CD8-positive, alpha-beta memory T cell (primary cell): ENCODE data around the gene TSPO. TPM values are rescaled to one million over a fixed set of nuclear protein-coding genes. Genes with fewer than 3 reads are reported as not detected.
A peak's percentile ranks its signal among the peaks of the same experiment; 100 is the strongest.

Source experiments
- CTCF ChIA-PET: fragments of 350-600 bp; sonication (Branson Sonifier 250); formaldehyde crosslinking; loops from one replicate; lab custom pipeline; 2021; ENCODE audit warnings: antibody characterized with exemption; lab: Charles Lee
- POLR2A ChIA-PET: fragments of 350-600 bp; sonication (Branson Sonifier 250); formaldehyde crosslinking; loops from one replicate; lab custom pipeline; 2021; ENCODE audit warnings: antibody characterized with exemption; lab: Charles Lee
- DNase-seq, 5 donors: peaks; one replicate each; pipeline versions ENCODE4 v3.0.0 to v3.0.0-alpha.2; 2020 to 2022; ENCODE audit warnings: mixed read lengths in 1 of 5
- H3K27ac ChIP-seq: one replicate; pipeline ENCODE4 v1.7.0; 2013; ENCODE audit warnings: low read depth, mild to moderate bottlenecking, low read length, moderate library complexity
- H3K27me3 ChIP-seq: 2 replicates; pipeline ENCODE4 v1.7.0; 2013; ENCODE audit warnings: low read length, mild to moderate bottlenecking; ENCODE audit not compliant: insufficient read depth, poor library complexity, severe bottlenecking
- H3K36me3 ChIP-seq: 2 replicates; pipeline ENCODE4 v1.7.0; 2013; ENCODE audit warnings: mild to moderate bottlenecking, low read length, moderate library complexity; ENCODE audit not compliant: insufficient read depth
- H3K4me1 ChIP-seq: 2 replicates; pipeline ENCODE4 v1.7.0; 2013; ENCODE audit warnings: mild to moderate bottlenecking, low read length, moderate library complexity; ENCODE audit not compliant: insufficient read depth
- H3K4me3 ChIP-seq: 2 replicates; pipeline ENCODE4 v1.7.0; 2013; ENCODE audit warnings: mild to moderate bottlenecking, low read length
- H3K9me3 ChIP-seq: 2 replicates; pipeline ENCODE4 v1.7.0; 2013; ENCODE audit warnings: mild to moderate bottlenecking, low read length
- H3K27ac Mint-ChIP-seq, 8 donors: one replicate each; pipeline ENCODE4 v1.8.0; 2020 to 2021; ENCODE audit warnings: mixed read lengths in 8 of 8, mild to moderate bottlenecking in 6 of 8, inconsistent platforms in 3 of 8, moderate library complexity in 3 of 8
- H3K27me3 Mint-ChIP-seq, 2 donors: one replicate each; pipeline ENCODE4 v1.8.0; 2020 to 2021; ENCODE audit warnings: mixed read lengths in 2 of 2, mild to moderate bottlenecking in 1 of 2, moderate library complexity in 1 of 2
- H3K36me3 Mint-ChIP-seq, 3 donors: one replicate each; pipeline ENCODE4 v1.8.0; 2020 to 2021; ENCODE audit warnings: mixed read lengths in 3 of 3, inconsistent platforms in 1 of 3, mild to moderate bottlenecking in 1 of 3
- H3K4me1 Mint-ChIP-seq, 3 donors: one replicate each; pipeline ENCODE4 v1.8.0; 2020 to 2021; ENCODE audit warnings: mixed read lengths in 3 of 3, inconsistent platforms in 1 of 3, mild to moderate bottlenecking in 1 of 3
- H3K4me3 Mint-ChIP-seq, 7 donors: one replicate each; pipeline ENCODE4 v1.8.0; 2020 to 2021; ENCODE audit warnings: mixed read lengths in 7 of 7, mild to moderate bottlenecking in 6 of 7, moderate library complexity in 4 of 7, inconsistent platforms in 2 of 7
- H3K9me3 Mint-ChIP-seq, 5 donors: one replicate each; pipeline ENCODE4 v1.8.0; 2020 to 2022; ENCODE audit warnings: mixed read lengths in 5 of 5, mild to moderate bottlenecking in 3 of 5, moderate library complexity in 2 of 5, inconsistent platforms in 1 of 5
- polyA plus RNA-seq: library from polyadenylated mRNA; unstranded; fragments of 300-500 nt; fragmentation: Illumina TruSeq; gene quantifications from one replicate; pipeline ENCODE4 v1.2.3, GENCODE V29; 2021
- total RNA-seq, 2 experiments: library from RNA; stranded (reverse); gene quantifications; one replicate each; pipeline ENCODE4 v1.2.3, GENCODE V29; 2021

The TSPO gene
- total and polyA plus RNA-seq, 3 experiments from 2014 or later: 101 to 328 (median 105) TPM

GRCh38 chr22:43179146-43179910, 28.0 kb downstream of the TSPO start:
- Histone ChIP-seq H3K4me1 (no peaks in the 10 kb centered on the region), H3K36me3 (peaks cover 4% of the 10 kb centered on the region), H3K9me3 (no peaks in the 10 kb centered on the region), H3K4me3 (no peak overlapping the region), H3K27me3 (no peaks in the 10 kb centered on the region), H3K27ac (no peak overlapping the region)
- no peak overlapping the region for H3K27ac Mint-ChIP-seq
- ChIA-PET POLR2A (no interaction called here), CTCF (no interaction called here)
- H3K36me3 Mint-ChIP-seq: peaks cover 0 to 42% (median 3%) of the 10 kb centered on the region in 3 donors
- no peak for DNase-seq
- no peaks in the 10 kb centered on the region for H3K27me3 Mint-ChIP-seq
- H3K4me1 Mint-ChIP-seq: peaks cover 1 to 7% (median 7%) of the 10 kb centered on the region in 3 donors
- H3K4me3 Mint-ChIP-seq: no peak overlapping the region
- no peaks in the 10 kb centered on the region for H3K9me3 Mint-ChIP-seq

DNA sequence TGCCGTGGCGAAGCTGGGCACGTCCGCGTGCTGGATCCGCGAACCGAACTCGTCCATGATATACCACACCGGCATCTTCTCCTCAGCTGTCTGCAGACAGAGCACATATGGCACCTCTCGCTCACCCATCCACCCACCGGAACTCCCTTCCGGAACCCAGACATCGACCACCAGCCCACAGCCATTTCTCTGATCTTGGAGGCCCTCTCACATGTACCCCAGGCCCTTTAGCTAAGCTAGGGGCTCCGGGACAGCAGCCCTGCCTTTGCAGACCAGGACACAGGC, 28.5 kb downstream of the TSPO start:
- H3K4me1 ChIP-seq: no peaks in the 10 kb centered on the region
- H3K9me3 Mint-ChIP-seq: no peaks in the 10 kb centered on the region
- no peak overlapping the region for H3K4me3 Mint-ChIP-seq
- ChIA-PET POLR2A (no interaction called here), CTCF (no interaction called here)
- H3K36me3 Mint-ChIP-seq: peaks cover 0 to 40% (median 3%) of the 10 kb centered on the region in 3 donors
- H3K27me3 Mint-ChIP-seq: no peaks in the 10 kb centered on the region
- peaks cover 4% of the 10 kb centered on the region for H3K36me3 ChIP-seq
- no peaks in the 10 kb centered on the region for H3K27me3 ChIP-seq
- H3K9me3 ChIP-seq: no peaks in the 10 kb centered on the region
- H3K27ac ChIP-seq: no peak overlapping the region
- H3K27ac Mint-ChIP-seq: peak overlapping the region in 1 of 8 donors; percentile 42
- peaks cover 1 to 12% (median 12%) of the 10 kb centered on the region in 3 donors for H3K4me1 Mint-ChIP-seq
- DNase-seq: no peak
- H3K4me3 ChIP-seq: no peak overlapping the region

DNA sequence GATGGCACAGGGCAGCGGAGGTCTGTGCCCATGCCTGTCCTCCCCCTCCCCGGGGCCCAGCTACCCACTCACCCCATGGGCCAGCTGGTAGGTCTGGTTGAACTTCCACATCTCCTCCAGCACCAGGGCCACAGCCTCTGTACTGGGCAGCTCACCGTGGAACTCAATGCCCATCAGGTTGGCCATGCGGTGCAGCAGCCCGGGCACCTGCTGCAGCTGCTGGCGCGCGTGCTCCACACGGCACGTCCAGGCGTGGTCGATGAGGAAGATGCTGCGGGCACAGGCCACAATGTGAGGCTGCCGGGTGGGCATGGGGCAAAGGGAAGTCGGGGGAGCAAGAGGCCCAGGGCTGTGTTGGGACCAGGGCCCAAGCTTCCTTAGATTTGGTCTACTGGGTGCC, 29.3 kb downstream of the TSPO start:
- peak overlapping the region in 1 of 7 donors; percentile 42 for H3K4me3 Mint-ChIP-seq
- no peaks in the 10 kb centered on the region for H3K27me3 ChIP-seq
- no peaks in the 10 kb centered on the region for H3K9me3 ChIP-seq
- peak overlapping the region in 1 of 8 donors; percentile 87 for H3K27ac Mint-ChIP-seq
- H3K4me1 Mint-ChIP-seq: peaks cover 5 to 18% (median 12%) of the 10 kb centered on the region in 3 donors
- H3K4me3 ChIP-seq: no peak overlapping the region
- POLR2A ChIA-PET: no interaction called here
- H3K4me1 ChIP-seq: peaks cover 2% of the 10 kb centered on the region
- peaks cover 4% of the 10 kb centered on the region for H3K36me3 ChIP-seq
- peaks cover 0 to 37% (median 3%) of the 10 kb centered on the region in 3 donors for H3K36me3 Mint-ChIP-seq
- H3K27me3 Mint-ChIP-seq: no peaks in the 10 kb centered on the region
- no peak overlapping the region for H3K27ac ChIP-seq
- no peaks in the 10 kb centered on the region for H3K9me3 Mint-ChIP-seq
- CTCF ChIA-PET: no interaction called here
- DNase-seq: no peak

- H3K27me3 Mint-ChIP-seq: no peaks in the 10 kb centered on the region
- peak overlapping the region in 3 of 8 donors; percentile 1 to 69 (median 59) for H3K27ac Mint-ChIP-seq
- DNase-seq: no peak
- H3K27ac ChIP-seq: no peak overlapping the region
- no peaks in the 10 kb centered on the region for H3K9me3 ChIP-seq
- peaks cover 9% of the 10 kb centered on the region for H3K4me1 ChIP-seq
- H3K4me1 Mint-ChIP-seq: peaks cover 8 to 25% (median 12%) of the 10 kb centered on the region in 3 donors
- no peaks in the 10 kb centered on the region for H3K27me3 ChIP-seq
- ChIA-PET POLR2A (no interaction called here), CTCF (no interaction called here)
- H3K36me3 ChIP-seq: peaks cover 4% of the 10 kb centered on the region
- H3K9me3 Mint-ChIP-seq: no peaks in the 10 kb centered on the region
- H3K36me3 Mint-ChIP-seq: peaks cover 0 to 33% (median 3%) of the 10 kb centered on the region in 3 donors
- no peak overlapping the region for H3K4me3 ChIP-seq
- H3K4me3 Mint-ChIP-seq: peak overlapping the region in 1 of 7 donors; percentile 42
Measured at GRCh38 chr22:43181321-43182076, 30.1 kb downstream of the TSPO start.

- H3K4me1 ChIP-seq: peaks cover 9% of the 10 kb centered on the region
- H3K9me3 ChIP-seq: no peaks in the 10 kb centered on the region
- no peak for DNase-seq
- CTCF ChIA-PET: no interaction called here
- Mint-ChIP-seq H3K27me3 (no peaks in the 10 kb centered on the region), H3K4me3 (no peak overlapping the region), H3K4me1 (peaks cover 8 to 25% (median 12%) of the 10 kb centered on the region in 3 donors), H3K36me3 (peaks cover 0 to 33% (median 3%) of the 10 kb centered on the region in 3 donors), H3K9me3 (no peaks in the 10 kb centered on the region), H3K27ac (peak overlapping the region in 1 of 8 donors; percentile 69)
- no peaks in the 10 kb centered on the region for H3K27me3 ChIP-seq
- no peak overlapping the region for H3K27ac ChIP-seq
- POLR2A ChIA-PET: no interaction called here
- peaks cover 4% of the 10 kb centered on the region for H3K36me3 ChIP-seq
- no peak overlapping the region for H3K4me3 ChIP-seq
Measured at GRCh38 chr22:43182118-43182517, 30.8 kb downstream of the TSPO start.

DNA sequence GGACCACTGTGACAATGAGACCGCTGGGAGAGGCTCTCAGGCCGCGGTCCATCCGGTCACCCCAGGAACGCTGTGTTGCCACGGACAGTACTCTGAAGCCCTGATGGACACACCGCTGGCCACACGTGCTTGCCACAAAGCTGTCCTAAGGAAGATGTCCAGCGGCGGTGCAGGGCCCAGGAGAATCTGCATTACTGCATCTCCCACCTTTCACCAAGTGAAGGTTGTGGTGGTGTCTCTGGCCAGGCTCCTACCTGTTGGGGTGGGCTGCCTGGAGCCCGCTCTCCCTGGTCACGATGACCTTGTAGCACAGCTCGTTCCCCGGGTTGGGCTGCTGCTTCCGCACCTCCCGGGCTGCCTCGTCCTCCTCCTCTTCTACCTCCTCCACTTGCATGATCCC, 31.4 kb downstream of the TSPO start:
- H3K27me3 Mint-ChIP-seq: no peaks in the 10 kb centered on the region
- peaks cover 0 to 29% (median 3%) of the 10 kb centered on the region in 3 donors for H3K36me3 Mint-ChIP-seq

DNA sequence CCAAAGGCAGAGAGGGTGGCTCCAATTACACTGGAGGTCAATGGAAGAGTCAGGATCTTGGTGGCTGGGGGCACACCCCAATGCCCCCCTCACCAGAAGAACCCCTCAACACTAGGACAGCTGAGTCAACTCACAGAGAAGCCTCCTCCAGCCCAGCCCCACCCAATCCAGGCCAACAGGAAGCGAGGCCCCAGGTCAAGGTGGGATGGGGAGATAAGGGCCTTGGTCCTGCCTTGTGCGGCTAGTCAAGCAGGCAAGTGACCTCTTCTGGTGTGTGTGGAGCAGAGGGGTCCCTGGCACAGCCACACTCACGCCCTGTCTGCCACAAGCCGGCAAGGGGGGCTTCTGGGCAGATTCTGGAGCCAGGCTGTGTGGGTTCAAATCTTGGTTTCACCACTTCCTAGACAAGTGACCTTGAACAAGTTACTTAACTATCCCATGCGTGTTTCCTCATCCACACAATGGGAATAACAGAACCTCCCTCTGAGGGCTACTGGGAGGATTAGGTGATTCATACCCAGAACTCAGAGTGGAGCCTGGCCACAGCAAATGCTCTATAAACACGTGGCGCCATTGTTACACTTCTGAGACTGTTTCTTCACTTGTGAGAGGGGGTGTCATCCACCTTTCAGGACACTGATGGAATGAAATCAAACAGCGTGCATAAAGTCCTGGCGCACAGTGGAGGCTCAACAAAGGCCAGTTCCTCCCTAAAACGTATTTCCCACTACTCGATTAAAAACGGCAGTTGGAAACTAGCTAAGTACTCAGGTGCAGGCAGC, 32.3 kb downstream of the TSPO start:
- Histone ChIP-seq H3K27ac (peak overlapping the region; percentile 57), H3K36me3 (peaks cover 4% of the 10 kb centered on the region), H3K9me3 (no peaks in the 10 kb centered on the region), H3K4me3 (no peak overlapping the region), H3K27me3 (no peaks in the 10 kb centered on the region), H3K4me1 (peaks cover 17% of the 10 kb centered on the region)
- peak overlapping the region in 3 of 7 donors; percentile 33 to 77 (median 58) for H3K4me3 Mint-ChIP-seq
- H3K36me3 Mint-ChIP-seq: peaks cover 0 to 24% (median 2%) of the 10 kb centered on the region in 3 donors
- ChIA-PET POLR2A (no interaction called here), CTCF (no interaction called here)
- H3K27ac Mint-ChIP-seq: peak overlapping the region in 2 of 8 donors; percentile 50 to 86
- peaks cover 8 to 33% (median 18%) of the 10 kb centered on the region in 3 donors for H3K4me1 Mint-ChIP-seq
- DNase-seq: no peak
- no peaks in the 10 kb centered on the region for H3K9me3 Mint-ChIP-seq
- no peaks in the 10 kb centered on the region for H3K27me3 Mint-ChIP-seq

More for the DNA sequence above, 31.4 kb downstream of the TSPO start:
- H3K27ac ChIP-seq: peak overlapping the region; percentile 31
- no peaks in the 10 kb centered on the region for H3K9me3 ChIP-seq
- peaks cover 10% of the 10 kb centered on the region for H3K4me1 ChIP-seq
- H3K27me3 ChIP-seq: no peaks in the 10 kb centered on the region
- ChIA-PET POLR2A (no interaction called here), CTCF (no interaction called here)
- no peak overlapping the region for H3K4me3 ChIP-seq
- Mint-ChIP-seq H3K4me3 (no peak overlapping the region), H3K27ac (no peak overlapping the region), H3K4me1 (peaks cover 8 to 27% (median 13%) of the 10 kb centered on the region in 3 donors), H3K9me3 (no peaks in the 10 kb centered on the region)
- peaks cover 4% of the 10 kb centered on the region for H3K36me3 ChIP-seq
- DNase-seq: no peak
